Mucosa of rectum (tissue), 2 donors: Measurements from ENCODE around the gene PECR.

Experiments
- H3K27ac ChIP-seq, 2 donors: one replicate each; pipeline ENCODE4 v1.7.0; 2013; ENCODE audit warnings: inconsistent platforms in 2 of 2, low read depth in 2 of 2, low read length in 2 of 2
- H3K27me3 ChIP-seq, 2 donors: one replicate each; pipeline ENCODE4 v1.7.0; 2013; ENCODE audit warnings: low read length in 2 of 2; ENCODE audit not compliant: control insufficient read depth in 2 of 2, insufficient read depth in 2 of 2
- H3K36me3 ChIP-seq, 2 donors: one replicate each; pipeline ENCODE4 v1.7.0; 2013; ENCODE audit warnings: low read length in 2 of 2; ENCODE audit not compliant: control insufficient read depth in 2 of 2, insufficient read depth in 2 of 2
- H3K4me1 ChIP-seq, 2 donors: one replicate each; pipeline ENCODE4 v1.7.0; 2013; ENCODE audit warnings: low read length in 2 of 2, mild to moderate bottlenecking in 1 of 2; ENCODE audit not compliant: control insufficient read depth in 2 of 2, insufficient read depth in 2 of 2
- H3K4me3 ChIP-seq, 2 donors: one replicate each; pipeline ENCODE4 v1.7.0; 2013; ENCODE audit warnings: low read length in 2 of 2
- H3K9ac ChIP-seq, 2 donors: one replicate each; pipeline ENCODE4 v1.7.0; 2013; ENCODE audit warnings: low read length in 2 of 2, low read depth in 1 of 2, mild to moderate bottlenecking in 1 of 2
- H3K9me3 ChIP-seq, 2 donors: one replicate each; pipeline ENCODE4 v1.7.0; 2013; ENCODE audit warnings: low read length in 2 of 2; ENCODE audit not compliant: control insufficient read depth in 2 of 2
- donor health status: healthy.
- donor health status: Normal muscosa, but diverticular disease.

PECR gene

GRCh38 chr2:216107760-216108159, 26.2 kb upstream of the PECR start:
- H3K27me3 ChIP-seq = peaks cover 0 to 3% of the 10 kb centered on the region in 2 donors
- no peak overlapping the region for H3K9ac ChIP-seq
- no peak overlapping the region for H3K4me3 ChIP-seq
- peaks cover 6 to 11% of the 10 kb centered on the region in 2 donors for H3K4me1 ChIP-seq
- peaks cover 9 to 21% of the 10 kb centered on the region in 2 donors for H3K36me3 ChIP-seq
- H3K9me3 ChIP-seq = no peaks in the 10 kb centered on the region
- H3K27ac ChIP-seq = no peak overlapping the region

- Histone ChIP-seq H3K36me3 (peaks cover 9 to 17% of the 10 kb centered on the region in 2 donors), H3K27me3 (peaks cover 0 to 3% of the 10 kb centered on the region in 2 donors), H3K4me3 (no peak overlapping the region), H3K27ac (no peak overlapping the region), H3K9me3 (no peaks in the 10 kb centered on the region), H3K4me1 (peaks cover 6 to 11% of the 10 kb centered on the region in 2 donors), H3K9ac (no peak overlapping the region)
These were observed 25.7 kb upstream of the PECR start for GRCh38 chr2:216107320-216107719.

- Histone ChIP-seq H3K4me1 (no peaks in the 10 kb centered on the region), H3K36me3 (no peaks in the 10 kb centered on the region), H3K9ac (no peak overlapping the region), H3K9me3 (no peaks in the 10 kb centered on the region), H3K27ac (no peak overlapping the region), H3K27me3 (peaks cover 0 to 3% of the 10 kb centered on the region in 2 donors), H3K4me3 (no peak overlapping the region)
These were observed 23.1 kb upstream of the PECR start for GRCh38 chr2:216104691-216105090.

GRCh38 chr2:216103213-216103612, 21.6 kb upstream of the PECR start:
- no peaks in the 10 kb centered on the region for H3K9me3 ChIP-seq
- H3K4me1 ChIP-seq = no peaks in the 10 kb centered on the region
- no peak overlapping the region for H3K9ac ChIP-seq

GRCh38 chr2:216101109-216101508, 19.5 kb upstream of the PECR start:
- Histone ChIP-seq H3K9me3 (no peaks in the 10 kb centered on the region), H3K36me3 (no peaks in the 10 kb centered on the region), H3K27me3 (peaks cover 0 to 3% of the 10 kb centered on the region in 2 donors), H3K4me3 (no peak overlapping the region), H3K4me1 (no peaks in the 10 kb centered on the region), H3K27ac (no peak overlapping the region), H3K9ac (no peak overlapping the region)

More at GRCh38 chr2:216103213-216103612, 21.6 kb upstream of the PECR start:
- Histone ChIP-seq H3K27ac (no peak overlapping the region), H3K4me3 (no peak overlapping the region), H3K27me3 (peaks cover 0 to 3% of the 10 kb centered on the region in 2 donors), H3K36me3 (no peaks in the 10 kb centered on the region)

GRCh38 chr2:216098421-216099334, 17.1 kb upstream of the PECR start:
- Histone ChIP-seq H3K4me3 (no peak overlapping the region), H3K36me3 (no peaks in the 10 kb centered on the region), H3K27me3 (peaks cover 0 to 3% of the 10 kb centered on the region in 2 donors), H3K4me1 (no peaks in the 10 kb centered on the region), H3K27ac (no peak overlapping the region), H3K9ac (no peak overlapping the region), H3K9me3 (no peaks in the 10 kb centered on the region)

- Histone ChIP-seq H3K27ac (no peak overlapping the region), H3K36me3 (no peaks in the 10 kb centered on the region), H3K27me3 (no peaks in the 10 kb centered on the region), H3K4me1 (no peaks in the 10 kb centered on the region), H3K9me3 (no peaks in the 10 kb centered on the region), H3K9ac (no peak overlapping the region), H3K4me3 (no peak overlapping the region)
These were observed 13.1 kb upstream of the PECR start for GRCh38 chr2:216094701-216095100.

- Histone ChIP-seq H3K9ac (no peak overlapping the region), H3K27ac (no peak overlapping the region)
These were observed 11.0 kb upstream of the PECR start for GRCh38 chr2:216092646-216093045.

GRCh38 chr2:216090369-216090786, 8.8 kb upstream of the PECR start:
- no peak overlapping the region for H3K4me3 ChIP-seq

More at GRCh38 chr2:216092646-216093045, 11.0 kb upstream of the PECR start:
- H3K36me3 ChIP-seq = no peaks in the 10 kb centered on the region
- no peaks in the 10 kb centered on the region for H3K4me1 ChIP-seq
- no peaks in the 10 kb centered on the region for H3K9me3 ChIP-seq
- H3K27me3 ChIP-seq = no peaks in the 10 kb centered on the region
- no peak overlapping the region for H3K4me3 ChIP-seq

GRCh38 chr2:216086207-216086893, 4.7 kb upstream of the PECR start:
- H3K9me3 ChIP-seq = no peaks in the 10 kb centered on the region
- H3K27ac ChIP-seq = no peak overlapping the region
- peaks cover 4 to 7% of the 10 kb centered on the region in 2 donors for H3K4me1 ChIP-seq
- no peaks in the 10 kb centered on the region for H3K27me3 ChIP-seq
- H3K36me3 ChIP-seq = no peaks in the 10 kb centered on the region
- H3K4me3 ChIP-seq = no peak overlapping the region
- H3K9ac ChIP-seq = no peak overlapping the region

More at GRCh38 chr2:216090369-216090786, 8.8 kb upstream of the PECR start:
- Histone ChIP-seq H3K27ac (no peak overlapping the region), H3K27me3 (no peaks in the 10 kb centered on the region), H3K9me3 (no peaks in the 10 kb centered on the region), H3K36me3 (no peaks in the 10 kb centered on the region), H3K9ac (no peak overlapping the region), H3K4me1 (no peaks in the 10 kb centered on the region)
